OCI-LY1 (cell line): ENCODE measurements around the gene TLE3.

Experiments used
- CTCF ChIP-seq: fragments of 200-600 bp; sonication (generic), shearing (Covaris generic); IDR thresholded peaks from 2 replicates; pipeline ENCODE4 v1.5.1; 2017; ENCODE audit warnings: mild to moderate bottlenecking, antibody characterized with exemption, low read length, moderate library complexity, mixed read lengths
- EZH2 ChIP-seq: fragments of 200-600 bp; sonication (generic), shearing (Covaris generic); IDR thresholded peaks from 2 replicates; pipeline ENCODE4 v1.8.0; 2017; ENCODE audit warnings: borderline replicate concordance, mixed run types, mild to moderate bottlenecking, antibody characterized with exemption, low read length, moderate library complexity, mixed read lengths

GRCh38 chr15:70006259-70007147 is 91.2 kb downstream of the TLE3 start:
- TF ChIP-seq CTCF: no peak
- TF ChIP-seq EZH2: no peak
